Airway epithelial cell (primary cell): ENCODE data around the gene GSKIP. TPM values are rescaled to one million over a fixed set of nuclear protein-coding genes. Genes with fewer than 3 reads are reported as not detected.

Experiments used
- total RNA-seq: library from RNA; depleted of rRNA; stranded (reverse); fragments of >200 nt; gene quantifications from 2 replicates; pipeline ENCODE4 v1.2.3, GENCODE V29; 2015

Gene GSKIP
- total RNA-seq, result 25.8 and 27.3 TPM in 2 replicates

DNA sequence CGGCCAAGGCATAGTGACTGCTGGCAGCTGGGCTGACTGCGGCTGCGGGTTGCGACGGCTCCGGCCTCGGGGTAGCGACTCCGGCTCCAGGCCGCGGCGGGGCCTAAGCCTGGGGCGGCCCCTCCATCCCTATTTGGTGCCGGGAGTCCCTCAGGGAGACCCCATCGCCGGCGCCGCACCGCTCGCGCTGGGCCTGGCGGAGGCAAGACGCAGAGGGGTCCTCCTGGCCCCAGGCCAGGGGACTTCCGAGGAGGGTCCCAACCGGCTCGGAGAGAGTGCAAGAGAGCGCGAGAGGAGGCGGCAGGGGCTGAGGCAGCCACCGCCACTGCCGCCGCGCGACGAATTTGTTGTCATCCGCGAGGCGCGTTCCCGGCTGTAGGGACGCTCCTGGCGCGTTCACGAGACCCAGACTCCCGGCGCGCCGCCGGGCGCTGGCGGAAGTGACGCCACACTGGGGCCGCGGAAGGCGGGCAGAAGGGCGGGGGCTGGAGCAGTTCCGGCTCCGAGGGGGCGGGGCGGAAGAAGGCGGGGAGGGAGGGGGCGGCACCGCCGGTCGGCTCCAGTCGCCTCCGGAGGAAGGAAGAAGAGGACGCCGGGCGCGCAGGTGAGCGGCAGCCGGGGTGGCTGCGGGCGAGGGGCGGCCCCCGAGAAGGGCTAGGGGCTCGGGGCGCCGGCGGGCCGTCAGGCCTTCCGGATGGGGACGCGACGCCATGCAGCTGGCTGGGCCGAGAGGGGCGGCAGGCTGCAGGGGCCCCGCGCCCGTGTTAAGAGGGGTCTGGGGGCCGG is at the start of gene GSKIP, which contains the start of gene ATG2B:
TSS of gene GSKIP (plus strand) at position 562 of the 786 bp plus-strand sequence. CDS start 18,722 bp downstream, outside the sequence.
TSS of gene ATG2B (minus strand) at position 377 of the 786 bp plus-strand sequence. CDS start at position 12, 365 bp downstream.

Other genes starting within 250 kb of the GSKIP start
- 3.9 and 5.3 TPM in 2 replicates for gene BDKRB2, start 158.7 kb upstream of the GSKIP start, total RNA-seq
- gene BDKRB1, start 107.3 kb upstream of the GSKIP start, total RNA-seq, result 2.8 and 5.5 TPM in 2 replicates
- 4.9 and 8.7 TPM in 2 replicates for gene ATG2B, start 185 bp upstream of the GSKIP start, total RNA-seq
- 1.4 and 1.9 TPM in 2 replicates for gene AK7, start 28.6 kb downstream of the GSKIP start, total RNA-seq
- 37.9 and 69.5 TPM in 2 replicates for gene PAPOLA, start 138.9 kb downstream of the GSKIP start, total RNA-seq